ENCODE data around the gene NTS. TPM values are rescaled to one million over a fixed set of nuclear protein-coding genes. Genes with fewer than 3 reads are reported as not detected.

NTS gene
- total RNA-seq (2014; rRNA removed; shearing (Covaris generic)): not detected in 2 replicates
- polyA plus RNA-seq (2016; fragmentation: Nextera tagmentation; extraction: Ambion mirVana): not detected in 2 replicates

DNA sequence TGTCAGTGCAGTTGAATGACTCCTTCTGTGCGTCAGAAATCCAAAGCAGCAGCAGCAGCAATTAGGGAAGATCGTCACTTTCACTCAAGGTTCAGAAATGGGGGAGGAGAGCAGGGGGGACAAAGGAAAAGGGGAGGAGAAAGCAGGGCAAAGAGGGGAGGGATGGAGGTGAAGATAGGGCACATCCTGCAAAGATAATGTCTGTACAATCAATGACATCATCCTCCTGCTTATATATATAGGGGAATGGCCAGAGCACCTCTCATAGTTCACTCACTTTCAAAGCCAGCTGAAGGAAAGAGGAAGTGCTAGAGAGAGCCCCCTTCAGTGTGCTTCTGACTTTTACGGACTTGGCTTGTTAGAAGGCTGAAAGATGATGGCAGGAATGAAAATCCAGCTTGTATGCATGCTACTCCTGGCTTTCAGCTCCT, at the start of gene NTS:
Gene NTS (plus strand): TSS at position 265 of the 431 bp plus-strand sequence. CDS start 109 bp downstream, at position 374.
- TF ChIP-seq EZH2 (IDR thresholded peaks at IDR 0.05; ENCODE audit: insufficient read depth, poor library complexity, severe bottlenecking): no peak
- TF ChIP-seq EZH2phosphoT487 (IDR thresholded peaks at IDR 0.05; ENCODE audit: insufficient read depth, low read depth): no peak
- Histone ChIP-seq H4K20me1 (ENCODE audit: insufficient read depth) (no peaks in the 10 kb centered on the region), H3K9ac (no peak within 1 kb of the TSS), H3K27ac (no peak within 1 kb of the TSS), H3K4me1 (ENCODE audit: insufficient read depth) (no peaks in the 10 kb centered on the region), H3F3A (ENCODE audit: insufficient read depth) (no peaks in the 10 kb centered on the region), H3K9me3 (ENCODE audit: low read depth) (no peaks in the 10 kb centered on the region), H3K79me2 (ENCODE audit: insufficient read depth) (no peaks in the 10 kb centered on the region), H3K4me3 (no peak within 1 kb of the TSS), H3K4me2 (ENCODE audit: unreplicated experiment) (no peak within 1 kb of the TSS), H2AFZ (no peak within 1 kb of the TSS), H3K27me3 (replicated peaks; ENCODE audit: insufficient read depth) (0 out of 2 replicates have a peak, but pooled peaks cover 4% of the 10 kb centered on the region), H3K36me3 (ENCODE audit: low read depth) (no peaks in the 10 kb centered on the region), H3K9me2 (ENCODE audit: insufficient read depth) (no peaks in the 10 kb centered on the region)
- WGBS, 2 experiments (ENCODE audit: low coverage in 1 of 2, low lambda C conversion rate in 2 of 2, missing lambda C conversion rate in 2 of 2): 24 to 26% methylated on average over 3 of the region's 3 CpGs
- in situ Hi-C loops (cut with MboI): loop anchor here (10.0 kb wide), 1 partner anchor 389 kb away; no protein-coding TSS in a partner anchor
- no peak for DNase-seq

- Histone ChIP-seq H3K9me3 (ENCODE audit: low read depth) (no peaks in the 10 kb centered on the region), H3K36me3 (ENCODE audit: low read depth) (no peaks in the 10 kb centered on the region), H3K9me2 (ENCODE audit: insufficient read depth) (no peaks in the 10 kb centered on the region; the same call in 1 of the 2 replicates), H3K79me2 (ENCODE audit: insufficient read depth) (no peaks in the 10 kb centered on the region), H2AFZ (no peak overlapping the region), H3F3A (ENCODE audit: insufficient read depth) (peaks cover 26% of the 10 kb centered on the region), H3K9ac (no peak overlapping the region), H3K4me2 (ENCODE audit: unreplicated experiment) (no peak overlapping the region), H4K20me1 (ENCODE audit: insufficient read depth) (no peaks in the 10 kb centered on the region), H3K4me1 (ENCODE audit: insufficient read depth) (peaks cover 34% of the 10 kb centered on the region), H3K27ac (no peak overlapping the region), H3K27me3 (replicated peaks; ENCODE audit: insufficient read depth) (no peaks in the 10 kb centered on the region), H3K4me3 (no peak overlapping the region)
- DNase-seq: no peak
- no peak for TF ChIP-seq EZH2phosphoT487 (IDR thresholded peaks at IDR 0.05; ENCODE audit: insufficient read depth, low read depth)
- no peak for TF ChIP-seq EZH2 (IDR thresholded peaks at IDR 0.05; ENCODE audit: insufficient read depth, poor library complexity, severe bottlenecking)
- in situ Hi-C loops (cut with MboI): no loop called here
Observed at GRCh38 chr12:85825746-85826145, 48.3 kb upstream of the NTS start.

DNA sequence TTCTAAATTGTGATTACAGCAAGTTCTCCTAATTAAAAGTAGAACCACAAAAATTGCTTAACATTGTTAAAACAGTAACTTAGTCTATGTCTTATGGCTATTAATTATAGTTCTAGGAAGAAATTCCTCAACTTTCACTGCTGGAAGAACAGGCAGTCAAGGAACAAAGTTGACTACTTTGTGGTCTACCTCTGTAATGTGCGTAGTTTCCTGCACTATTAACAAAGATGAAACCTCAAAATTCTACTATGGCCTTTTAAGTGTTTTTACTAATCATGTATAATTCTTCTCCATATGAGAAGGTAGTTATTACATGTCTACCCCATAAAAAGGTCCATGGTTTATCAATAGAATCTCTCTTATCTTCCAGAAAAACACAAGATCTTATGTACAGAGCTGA, 45.5 kb upstream of the NTS start:
- H3K79me2 ChIP-seq (ENCODE audit: insufficient read depth): no peaks in the 10 kb centered on the region
- H3K27ac ChIP-seq: no peak overlapping the region
- in situ Hi-C loops (cut with MboI): no loop called here
- peaks cover 21% of the 10 kb centered on the region for H3F3A ChIP-seq (ENCODE audit: insufficient read depth)
- H3K27me3 ChIP-seq (replicated peaks; ENCODE audit: insufficient read depth): no peaks in the 10 kb centered on the region
- H4K20me1 ChIP-seq (ENCODE audit: insufficient read depth): no peaks in the 10 kb centered on the region
- no peak overlapping the region for H2AFZ ChIP-seq
- H3K4me2 ChIP-seq (ENCODE audit: unreplicated experiment): no peak overlapping the region
- no peak for TF ChIP-seq EZH2phosphoT487 (IDR thresholded peaks at IDR 0.05; ENCODE audit: insufficient read depth, low read depth)
- TF ChIP-seq EZH2 (IDR thresholded peaks at IDR 0.05; ENCODE audit: insufficient read depth, poor library complexity, severe bottlenecking): no peak
- H3K4me3 ChIP-seq: no peak overlapping the region
- H3K9me2 ChIP-seq (ENCODE audit: insufficient read depth): no peaks in the 10 kb centered on the region
- no peak overlapping the region for H3K9ac ChIP-seq
- WGBS, 2 experiments (ENCODE audit: low coverage in 1 of 2, low lambda C conversion rate in 2 of 2, missing lambda C conversion rate in 2 of 2): 95 to 97% methylated on average over 1 of the region's 1 CpG
- H3K9me3 ChIP-seq (ENCODE audit: low read depth): no peaks in the 10 kb centered on the region
- H3K4me1 ChIP-seq (ENCODE audit: insufficient read depth): peaks cover 55% of the 10 kb centered on the region
- H3K36me3 ChIP-seq (ENCODE audit: low read depth): no peaks in the 10 kb centered on the region
- no peak for DNase-seq

DNA sequence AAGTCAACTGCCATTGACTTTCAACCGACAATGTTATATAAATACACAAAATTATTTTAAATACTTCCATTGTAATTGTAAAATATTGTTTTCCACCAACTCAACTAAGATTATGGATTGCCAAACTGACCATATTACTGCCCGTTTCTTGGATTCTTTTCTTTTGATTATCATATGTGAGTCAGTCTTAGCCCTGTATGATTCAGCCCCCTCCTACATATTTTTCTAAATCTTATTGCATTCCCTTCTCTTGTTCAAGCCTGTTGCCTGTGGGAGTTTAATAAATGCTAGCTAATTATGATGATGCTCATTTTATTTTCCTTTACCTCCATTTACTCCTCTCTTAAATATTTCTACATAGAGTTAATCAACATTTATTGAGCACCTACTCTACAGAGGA, 44.7 kb upstream of the NTS start:
- Histone ChIP-seq H3K27me3 (replicated peaks; ENCODE audit: insufficient read depth) (no peaks in the 10 kb centered on the region), H3K9me2 (ENCODE audit: insufficient read depth) (no peaks in the 10 kb centered on the region), H4K20me1 (ENCODE audit: insufficient read depth) (no peaks in the 10 kb centered on the region), H3F3A (ENCODE audit: insufficient read depth) (peaks cover 13% of the 10 kb centered on the region), H3K4me2 (ENCODE audit: unreplicated experiment) (peak overlapping the region; percentile 37), H3K27ac (peak overlapping the region; percentile 21; the same call in 1 of the 2 replicates), H3K36me3 (ENCODE audit: low read depth) (no peaks in the 10 kb centered on the region), H3K79me2 (ENCODE audit: insufficient read depth) (no peaks in the 10 kb centered on the region), H3K4me3 (no peak overlapping the region), H3K9me3 (ENCODE audit: low read depth) (no peaks in the 10 kb centered on the region), H3K4me1 (ENCODE audit: insufficient read depth) (peaks cover 56% of the 10 kb centered on the region), H3K9ac (no peak overlapping the region), H2AFZ (no peak overlapping the region)
- no peak for TF ChIP-seq EZH2phosphoT487 (IDR thresholded peaks at IDR 0.05; ENCODE audit: insufficient read depth, low read depth)
- TF ChIP-seq EZH2 (IDR thresholded peaks at IDR 0.05; ENCODE audit: insufficient read depth, poor library complexity, severe bottlenecking): no peak
- peak; percentile 81 for DNase-seq
- 30 to 38% methylated on average over 2 of the region's 2 CpGs for WGBS, 2 experiments (ENCODE audit: low coverage in 1 of 2, low lambda C conversion rate in 2 of 2, missing lambda C conversion rate in 2 of 2)
- in situ Hi-C loops (cut with MboI): no loop called here
